HUES48 (cell line): Measurements from ENCODE around the gene OTOS.
A peak's percentile ranks its signal among the peaks of the same experiment; 100 is the strongest.

Experiments used
- H3K27ac ChIP-seq: one replicate; pipeline ENCODE4 v1.7.0; 2013; ENCODE audit warnings: low read depth, low read length, inconsistent platforms
- H3K27me3 ChIP-seq: 2 replicates; pipeline ENCODE4 v1.6.1; 2013; ENCODE audit warnings: mild to moderate bottlenecking, low read length; ENCODE audit not compliant: control insufficient read depth, insufficient read depth
- H3K36me3 ChIP-seq: 2 replicates; pipeline ENCODE4 v1.6.1; 2013; ENCODE audit warnings: low read length; ENCODE audit not compliant: control insufficient read depth, insufficient read depth
- H3K4me1 ChIP-seq: 2 replicates; pipeline ENCODE4 v1.6.1; 2013; ENCODE audit warnings: mild to moderate bottlenecking, low read length; ENCODE audit not compliant: control insufficient read depth, insufficient read depth
- H3K4me3 ChIP-seq: 2 replicates; pipeline ENCODE4 v1.5.1; 2013; ENCODE audit warnings: mild to moderate bottlenecking, low read depth, low read length
- H3K9ac ChIP-seq: 2 replicates; pipeline ENCODE4 v1.6.1; 2013; ENCODE audit warnings: mild to moderate bottlenecking, low read depth, low read length, moderate library complexity
- H3K9me3 ChIP-seq: 2 replicates; pipeline ENCODE4 v1.6.1; 2013; ENCODE audit warnings: low read length; ENCODE audit not compliant: control insufficient read depth, insufficient read depth

The OTOS gene

DNA sequence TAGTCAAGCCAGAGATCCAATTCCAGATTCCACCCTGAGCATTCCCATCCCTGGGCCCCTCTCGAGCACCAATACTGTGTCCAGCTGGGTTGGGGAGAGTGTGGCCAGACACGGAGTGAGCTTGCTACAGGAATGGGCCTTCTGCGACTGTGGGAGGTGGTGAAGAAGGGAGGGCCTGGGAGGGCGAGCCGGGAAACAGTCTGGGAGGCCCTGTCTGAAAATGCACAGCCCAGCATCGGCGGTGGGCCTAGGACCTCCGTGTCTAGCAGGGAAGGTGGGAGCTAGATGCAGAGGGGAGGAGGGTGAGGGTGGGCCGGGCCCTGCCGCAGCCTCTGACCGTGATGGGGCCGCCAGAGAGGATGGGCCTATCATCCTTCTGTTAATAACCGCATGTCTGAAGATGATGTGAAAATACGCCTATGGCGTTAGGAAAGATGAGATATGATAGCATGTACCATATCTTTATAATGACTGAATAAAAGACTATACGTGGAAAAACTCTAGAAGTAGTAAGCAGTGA is 1.9 kb upstream of the OTOS start:
- Histone ChIP-seq H3K4me3 (no peak overlapping the region), H3K36me3 (no peaks in the 10 kb centered on the region), H3K27me3 (no peaks in the 10 kb centered on the region), H3K9ac (no peak overlapping the region), H3K27ac (no peak overlapping the region), H3K9me3 (no peaks in the 10 kb centered on the region), H3K4me1 (peaks cover 17% of the 10 kb centered on the region)

- H3K4me3 ChIP-seq: no peak overlapping the region
- H3K4me1 ChIP-seq: peaks cover 17% of the 10 kb centered on the region
- no peak overlapping the region for H3K27ac ChIP-seq
- no peaks in the 10 kb centered on the region for H3K9me3 ChIP-seq
- H3K36me3 ChIP-seq: no peaks in the 10 kb centered on the region
- no peak overlapping the region for H3K9ac ChIP-seq
- H3K27me3 ChIP-seq: peaks cover 5% of the 10 kb centered on the region; the same call in 1 of the 2 replicates
Measured at GRCh38 chr2:240141736-240142135, 1.3 kb upstream of the OTOS start.

DNA sequence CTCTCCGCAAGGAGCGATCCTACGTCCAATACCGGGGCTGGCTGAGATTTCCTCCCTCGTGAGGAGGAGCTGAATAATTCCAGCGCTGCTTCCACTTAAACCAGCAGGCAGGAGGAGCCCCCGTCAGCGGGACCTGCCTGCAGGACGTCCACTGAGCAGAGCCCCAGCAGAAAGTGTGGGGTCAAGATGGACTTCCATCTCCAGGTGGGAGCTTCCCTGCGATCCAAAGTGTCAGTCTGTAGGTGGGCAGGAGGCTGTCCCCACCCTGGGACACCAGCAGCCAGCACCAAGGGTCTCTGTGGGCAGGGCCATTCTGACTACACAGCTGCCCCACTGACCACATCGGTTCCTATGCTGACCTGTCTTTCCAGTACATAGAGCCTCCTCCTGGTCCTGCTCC is 462 bp upstream of the OTOS start:
- Histone ChIP-seq H3K9ac (no peak overlapping the region), H3K4me3 (no peak overlapping the region), H3K36me3 (no peaks in the 10 kb centered on the region), H3K4me1 (peaks cover 17% of the 10 kb centered on the region), H3K9me3 (no peaks in the 10 kb centered on the region), H3K27ac (no peak overlapping the region), H3K27me3 (peaks cover 5% of the 10 kb centered on the region; the same call in 1 of the 2 replicates)

DNA sequence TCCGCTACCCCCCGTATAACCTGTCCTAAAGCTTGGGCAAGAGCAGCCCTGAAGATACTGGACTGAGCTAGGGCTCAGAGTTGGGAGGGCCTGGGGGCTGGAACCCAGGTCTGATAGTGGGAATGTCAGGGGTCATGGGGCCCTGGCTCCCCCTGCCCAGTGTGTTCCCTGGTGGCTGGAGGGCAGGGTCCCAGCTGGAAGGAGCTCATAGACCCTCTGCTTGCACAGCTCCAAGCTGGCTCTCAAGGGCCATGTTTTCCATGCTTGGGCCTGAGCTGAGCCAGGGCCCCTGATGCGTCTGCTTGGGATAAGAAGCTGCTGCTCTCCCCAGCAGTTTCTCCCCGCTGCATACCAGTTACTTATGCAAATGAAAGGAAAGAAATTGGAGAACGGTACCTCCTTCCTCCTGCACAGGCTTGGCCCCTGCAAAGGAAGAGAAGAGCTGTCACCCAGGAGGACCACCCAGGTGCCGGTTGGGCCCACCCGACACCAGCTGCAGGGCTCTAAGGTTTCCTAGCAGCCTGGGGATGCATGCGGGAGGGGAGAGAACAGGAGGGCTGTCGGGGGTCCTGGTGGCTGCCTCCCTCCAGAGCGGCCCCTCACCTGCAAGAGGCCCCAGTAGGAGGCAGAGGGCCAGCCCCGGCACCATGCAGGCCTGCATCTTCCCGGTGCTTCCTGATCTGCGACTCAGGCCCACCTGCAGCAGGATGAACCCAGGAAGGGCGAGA is 628 bp downstream of the OTOS start:
- no peaks in the 10 kb centered on the region for H3K36me3 ChIP-seq
- no peak overlapping the region for H3K4me3 ChIP-seq
- no peak overlapping the region for H3K27ac ChIP-seq
- H3K4me1 ChIP-seq: peaks cover 23% of the 10 kb centered on the region
- H3K27me3 ChIP-seq: peaks cover 5% of the 10 kb centered on the region; the same call in 1 of the 2 replicates
- no peaks in the 10 kb centered on the region for H3K9me3 ChIP-seq
- no peak overlapping the region for H3K9ac ChIP-seq

- Histone ChIP-seq H3K27ac (no peak overlapping the region), H3K4me3 (no peak overlapping the region), H3K9ac (no peak overlapping the region), H3K27me3 (peaks cover 5% of the 10 kb centered on the region; the same call in 1 of the 2 replicates), H3K9me3 (no peaks in the 10 kb centered on the region), H3K4me1 (peaks cover 24% of the 10 kb centered on the region), H3K36me3 (no peaks in the 10 kb centered on the region)
Measured at GRCh38 chr2:240139011-240139441, 1.4 kb downstream of the OTOS start.

DNA sequence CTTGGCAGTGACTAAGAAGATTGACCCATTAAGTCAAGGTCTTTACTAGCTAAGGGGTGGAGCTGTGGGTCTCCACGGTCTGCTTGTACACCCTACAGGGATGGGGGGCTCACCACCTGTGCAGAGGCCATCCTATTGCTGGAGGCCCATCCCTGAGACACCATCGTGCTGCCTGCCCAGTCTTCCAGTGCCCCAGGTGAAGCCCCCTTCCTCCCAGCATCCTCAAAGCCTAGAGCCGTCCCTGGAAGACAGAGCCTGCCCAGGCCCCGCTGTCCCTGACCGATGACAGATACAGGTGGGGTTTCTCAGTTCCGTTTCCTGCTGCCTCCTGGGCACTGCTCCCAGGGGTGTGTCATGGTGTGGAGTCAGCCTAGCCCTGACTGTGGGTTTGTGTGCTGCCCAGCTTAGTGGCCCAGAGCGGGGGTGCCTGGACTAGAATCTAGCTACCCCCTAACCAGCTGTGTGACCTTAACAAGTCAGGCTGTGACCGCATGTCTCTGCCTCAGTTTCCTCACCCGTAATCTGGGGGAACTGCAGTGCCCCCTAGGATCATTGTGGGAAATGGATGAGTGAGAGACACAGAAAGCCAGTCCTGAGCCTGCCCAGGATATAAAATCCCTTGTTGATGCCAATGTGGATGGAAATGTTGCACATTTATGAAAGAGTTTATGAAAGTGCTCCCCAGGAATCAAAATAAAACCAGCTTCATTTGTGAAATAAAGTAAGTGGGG is 2.0 kb downstream of the OTOS start:
- H3K9ac ChIP-seq: no peak overlapping the region
- peaks cover 4% of the 10 kb centered on the region for H3K36me3 ChIP-seq
- no peak overlapping the region for H3K27ac ChIP-seq
- peaks cover 23% of the 10 kb centered on the region for H3K4me1 ChIP-seq
- no peak overlapping the region for H3K4me3 ChIP-seq
- no peaks in the 10 kb centered on the region for H3K9me3 ChIP-seq
- H3K27me3 ChIP-seq: peaks cover 5% of the 10 kb centered on the region; the same call in 1 of the 2 replicates

DNA sequence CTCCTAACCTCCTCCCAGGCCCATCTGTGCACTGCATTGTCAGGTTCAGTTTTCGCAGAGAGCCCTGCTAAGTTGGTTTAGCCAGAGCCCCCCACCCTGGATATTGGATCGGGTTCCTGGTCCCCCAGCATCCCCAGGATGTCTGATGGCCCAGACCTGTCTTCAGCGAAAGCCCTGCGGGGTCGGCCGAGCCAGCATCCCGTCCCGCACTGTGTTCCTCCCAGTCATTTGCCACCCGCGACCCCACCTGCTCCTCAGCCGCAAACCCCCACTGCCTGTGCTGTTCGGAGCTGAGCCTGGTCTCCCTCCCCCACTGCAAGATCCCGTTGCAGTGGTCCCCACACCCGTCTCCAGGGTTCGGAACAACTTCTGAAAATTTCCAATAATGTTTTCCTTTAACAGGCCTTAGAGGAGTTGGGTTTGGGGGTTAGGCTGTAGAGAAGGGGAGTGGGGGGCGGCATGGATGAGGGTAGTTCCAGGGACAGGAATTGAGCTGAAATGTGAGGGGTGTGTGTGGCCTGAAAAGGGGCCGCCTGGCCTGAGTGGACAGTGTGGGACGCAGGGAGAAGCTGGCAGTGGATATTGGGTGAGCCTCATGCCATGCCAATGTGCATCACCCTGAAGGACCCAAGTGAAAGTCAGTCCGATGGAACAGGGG is 2.7 kb downstream of the OTOS start:
- peaks cover 11% of the 10 kb centered on the region for H3K36me3 ChIP-seq
- H3K27me3 ChIP-seq: peaks cover 5% of the 10 kb centered on the region; the same call in 1 of the 2 replicates
- H3K9ac ChIP-seq: no peak overlapping the region
- no peak overlapping the region for H3K27ac ChIP-seq
- no peak overlapping the region for H3K4me3 ChIP-seq
- no peaks in the 10 kb centered on the region for H3K9me3 ChIP-seq
- H3K4me1 ChIP-seq: peaks cover 23% of the 10 kb centered on the region

GRCh38 chr2:240136671-240137292 is 3.7 kb downstream of the OTOS start:
- H3K27ac ChIP-seq: no peak overlapping the region
- peak overlapping the region; percentile 40; the same call in 1 of the 2 replicates for H3K9ac ChIP-seq
- peaks cover 5% of the 10 kb centered on the region; the same call in 1 of the 2 replicates for H3K27me3 ChIP-seq
- H3K4me3 ChIP-seq: peak overlapping the region; percentile 94
- peaks cover 21% of the 10 kb centered on the region for H3K36me3 ChIP-seq
- no peaks in the 10 kb centered on the region for H3K9me3 ChIP-seq
- peaks cover 23% of the 10 kb centered on the region for H3K4me1 ChIP-seq

DNA sequence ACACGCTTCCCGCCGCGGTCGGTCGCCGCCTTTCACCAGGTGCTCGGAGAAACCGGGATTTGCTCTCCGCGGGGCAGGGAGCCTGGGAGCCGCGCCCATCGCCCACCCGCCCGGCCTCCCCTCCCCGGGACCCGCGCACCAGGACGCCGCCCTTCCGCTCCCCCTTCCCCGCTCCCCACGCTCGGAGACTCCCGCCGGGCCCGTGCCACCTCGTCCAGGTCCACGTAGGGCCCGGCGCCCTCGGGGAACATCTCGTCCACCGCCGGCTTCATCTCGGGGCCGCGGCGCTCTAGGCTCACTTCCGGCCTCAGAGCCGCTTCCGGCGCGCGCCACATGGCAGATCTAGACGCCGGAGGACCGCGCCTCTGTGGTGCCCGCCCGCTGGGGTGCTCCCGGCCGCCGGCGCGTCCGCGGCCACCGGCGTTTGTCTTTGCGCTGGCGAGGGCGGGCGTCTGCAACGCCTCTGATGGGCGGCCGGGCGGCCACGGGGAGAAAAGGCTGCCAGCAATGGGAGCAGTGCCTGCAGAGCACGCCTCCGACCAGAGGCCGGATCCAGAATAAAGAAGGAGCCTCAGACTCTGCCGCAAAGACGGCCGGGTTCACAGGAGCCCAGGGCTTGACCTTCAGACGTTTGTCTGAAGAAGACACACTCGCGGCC is 4.3 kb downstream of the OTOS start, which contains the start of gene COPS9:
Gene COPS9 (minus strand): TSS at position 293 of the 658 bp plus-strand sequence. CDS start 21 bp downstream, at position 272.
- Histone ChIP-seq H3K27ac (no peak within 1 kb of the TSS), H3K36me3 (peaks cover 27% of the 10 kb centered on the region), H3K9me3 (no peaks in the 10 kb centered on the region), H3K27me3 (peaks cover 5% of the 10 kb centered on the region; the same call in 1 of the 2 replicates), H3K4me1 (peaks cover 23% of the 10 kb centered on the region), H3K4me3 (peak within 1 kb of the TSS; percentile 94), H3K9ac (peak within 1 kb of the TSS; percentile 79)

DNA sequence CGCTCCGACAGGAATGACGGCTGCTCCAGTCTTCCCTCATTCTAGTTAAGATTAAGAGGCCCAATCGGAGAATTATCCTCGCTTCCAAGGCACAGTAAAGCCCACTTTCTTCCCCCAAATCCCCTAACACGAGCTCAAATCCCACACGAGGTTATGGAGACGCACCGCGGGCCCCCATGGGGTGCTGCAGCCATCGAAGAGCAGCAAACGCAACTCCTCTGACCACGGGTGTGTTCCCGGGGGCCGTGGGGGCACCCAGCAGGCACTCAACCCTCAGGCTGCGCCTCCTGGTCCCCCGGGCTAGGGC is 4.8 kb downstream of the OTOS start:
- peaks cover 21% of the 10 kb centered on the region for H3K4me1 ChIP-seq
- H3K36me3 ChIP-seq: peaks cover 32% of the 10 kb centered on the region
- no peak overlapping the region for H3K27ac ChIP-seq

More for the DNA sequence above, 4.8 kb downstream of the OTOS start:
- peak overlapping the region; percentile 79 for H3K9ac ChIP-seq
- peak overlapping the region; percentile 94 for H3K4me3 ChIP-seq
- no peaks in the 10 kb centered on the region for H3K9me3 ChIP-seq
- peaks cover 5% of the 10 kb centered on the region; the same call in 1 of the 2 replicates for H3K27me3 ChIP-seq
